GM18873 (cell line): ENCODE measurements around the gene ATP6V0E2.
A peak's percentile ranks its signal among the peaks of the same experiment; 100 is the strongest.

Source experiments
- ATAC-seq: cut with Tn5 transposase; IDR thresholded peaks from one replicate; pipeline ENCODE4 v1.9.1; 2021; ENCODE audit warnings: mild to moderate bottlenecking, moderate library complexity, moderate number of reproducible peaks; ENCODE audit not compliant: unreplicated experiment, low FRiP score

Gene ATP6V0E2

DNA sequence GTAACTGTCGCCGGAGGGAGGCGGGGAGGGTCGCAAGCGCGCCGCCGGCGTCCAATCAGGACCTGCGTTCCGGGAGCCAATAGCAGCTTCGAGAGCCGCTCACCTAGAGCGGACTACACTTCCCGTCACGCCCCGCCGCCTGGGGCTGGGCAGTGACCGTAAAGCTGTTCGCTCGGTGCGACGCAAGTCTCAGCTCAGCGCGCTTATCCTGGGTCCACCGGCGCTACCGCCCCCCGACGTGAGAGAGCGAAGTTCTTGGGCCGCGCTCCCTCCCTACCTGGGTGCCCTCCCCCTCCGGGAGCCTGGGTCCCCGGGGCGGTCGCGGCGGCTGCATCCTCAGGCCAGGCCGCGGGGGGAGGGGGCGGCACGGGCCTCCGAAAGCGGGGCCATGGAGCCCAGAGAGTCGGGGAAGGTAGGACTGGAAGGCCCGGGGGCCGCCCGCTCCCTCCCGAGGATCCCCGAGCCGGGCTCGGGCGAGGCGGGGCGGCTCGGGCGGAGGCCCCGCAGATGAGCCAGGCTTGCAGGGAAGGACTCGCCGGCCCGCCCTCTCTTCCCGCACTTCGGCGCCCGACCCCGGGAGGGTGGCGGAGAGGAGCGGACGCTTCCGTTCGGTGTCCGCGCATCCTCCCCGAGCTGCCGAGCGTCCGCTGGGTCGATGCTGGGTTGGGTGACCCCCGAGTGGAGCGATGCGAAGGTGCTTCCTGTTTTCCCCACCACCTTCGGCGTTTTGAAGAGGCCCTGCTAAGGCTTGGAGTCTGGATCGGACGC is 35.4 kb upstream of the ATP6V0E2 start, which contains the start of gene ZNF862:
ZNF862 (plus strand) TSS at position 152 of the 768 bp plus-strand sequence; CDS start at position 389, 237 bp downstream.
- ATAC-seq, result peak; percentile 98

- ATAC-seq, result no peak
Observed at GRCh38 chr7:149838992-149839408, 34.8 kb upstream of the ATP6V0E2 start.

- ATAC-seq, result no peak
Observed at GRCh38 chr7:149839933-149840332, 33.8 kb upstream of the ATP6V0E2 start.

DNA sequence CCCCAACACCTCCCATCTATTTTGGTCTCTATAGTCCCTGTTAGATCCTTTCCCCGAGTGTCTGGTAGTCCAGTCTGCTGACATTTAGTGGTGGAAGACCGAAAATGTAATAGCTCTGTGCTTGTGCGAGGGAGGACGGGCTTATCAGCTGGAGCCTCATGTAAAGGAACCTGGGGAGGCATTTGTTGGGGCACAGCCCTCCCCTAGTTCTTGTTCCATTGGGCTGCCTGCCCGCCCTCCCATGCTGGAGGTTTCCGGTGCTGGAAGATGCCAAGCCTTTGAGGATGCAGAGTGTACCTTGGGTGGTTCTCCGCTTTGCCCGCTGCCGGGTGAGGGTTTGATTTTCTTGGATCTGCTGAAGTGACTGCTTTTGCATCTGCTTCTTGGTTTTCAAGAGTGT is 30.2 kb upstream of the ATP6V0E2 start:
- ATAC-seq, result no peak

DNA sequence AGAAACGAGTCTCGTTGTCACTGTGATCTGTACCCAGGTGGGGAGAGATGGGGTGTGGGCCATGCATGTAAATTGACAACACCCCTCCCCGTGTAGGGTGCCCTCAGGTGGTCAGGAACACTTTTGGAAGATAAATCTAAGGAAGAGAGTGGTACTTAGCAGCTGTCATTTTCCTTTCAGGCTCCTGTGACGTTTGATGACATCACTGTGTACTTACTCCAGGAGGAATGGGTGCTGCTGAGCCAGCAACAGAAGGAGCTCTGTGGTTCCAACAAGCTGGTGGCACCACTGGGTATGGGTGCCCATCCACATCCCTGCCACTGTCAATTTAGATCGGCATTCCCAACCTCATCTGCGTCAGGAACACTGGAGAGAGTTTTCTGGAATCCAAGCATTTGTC is 29.3 kb upstream of the ATP6V0E2 start:
- ATAC-seq, result no peak

GRCh38 chr7:149845257-149845980 is 28.4 kb upstream of the ATP6V0E2 start:
- no peak for ATAC-seq

DNA sequence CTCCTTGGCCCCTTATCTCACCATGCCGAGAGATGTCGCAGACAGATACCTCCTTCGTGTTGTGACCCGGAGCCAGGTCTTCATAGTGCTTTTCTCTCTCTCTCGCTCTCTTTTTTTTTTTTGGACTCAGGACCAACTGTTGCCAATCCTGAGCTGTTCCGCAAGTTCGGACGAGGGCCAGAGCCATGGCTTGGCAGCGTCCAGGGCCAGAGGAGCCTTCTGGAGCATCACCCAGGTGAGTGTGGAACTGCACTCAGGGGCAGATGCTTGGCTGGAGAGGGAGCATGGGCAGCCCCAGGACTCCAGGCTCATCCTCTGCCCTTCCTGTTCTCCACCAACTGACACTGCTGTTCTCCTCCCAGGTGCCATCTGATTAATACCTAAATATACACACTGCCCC is 27.7 kb upstream of the ATP6V0E2 start:
- no peak for ATAC-seq

DNA sequence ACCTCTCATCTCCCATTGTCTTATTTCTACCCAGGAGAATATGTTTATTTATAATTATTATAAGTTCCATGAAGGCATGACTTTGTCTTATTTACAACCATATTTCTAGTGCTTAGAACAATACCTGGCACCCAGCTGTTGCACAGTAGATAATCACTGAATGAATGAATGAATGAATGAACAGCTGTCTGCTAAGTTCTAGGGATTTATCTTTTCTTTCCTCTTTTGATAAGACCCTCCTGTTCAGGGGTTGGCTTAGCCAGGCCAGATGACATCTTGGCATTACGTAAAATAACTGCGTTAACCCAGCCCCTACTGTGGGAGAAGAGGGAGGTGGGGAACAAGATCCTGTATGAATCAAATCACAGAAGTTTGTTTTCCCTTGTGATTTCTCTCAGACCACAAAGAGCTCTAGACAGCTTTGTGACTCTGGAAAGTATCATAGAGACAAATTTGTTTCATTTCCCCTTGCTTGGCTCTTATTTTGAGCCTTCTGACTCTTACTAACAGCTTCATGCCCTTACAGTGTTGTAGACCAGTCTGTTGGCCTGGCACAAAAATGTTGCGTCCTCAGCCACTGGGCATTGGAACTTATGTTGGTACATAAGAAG is 27.2 kb upstream of the ATP6V0E2 start:
- ATAC-seq, result peak; percentile 53

DNA sequence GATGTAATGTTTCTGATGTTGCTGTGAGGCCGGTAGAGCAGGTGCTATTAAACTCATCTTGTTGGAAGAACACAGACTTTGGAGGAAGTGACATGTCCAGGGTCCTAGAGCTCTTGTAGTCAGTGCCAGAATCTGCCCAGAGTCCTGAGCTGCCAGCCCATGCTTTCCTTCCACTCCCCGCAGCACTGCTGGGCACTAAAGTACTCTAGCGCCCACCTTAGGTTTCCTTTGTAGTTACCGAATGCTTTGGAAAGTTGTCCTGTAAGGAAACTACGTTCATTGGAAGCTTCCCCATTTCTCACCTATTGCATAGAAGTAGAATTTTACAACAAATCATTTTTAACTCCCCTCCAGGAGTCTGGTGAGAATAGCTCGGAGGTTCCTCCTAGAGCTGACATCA is 24.6 kb upstream of the ATP6V0E2 start:
- ATAC-seq, result no peak

GRCh38 chr7:149850007-149850594 is 23.7 kb upstream of the ATP6V0E2 start:
- no peak for ATAC-seq

DNA sequence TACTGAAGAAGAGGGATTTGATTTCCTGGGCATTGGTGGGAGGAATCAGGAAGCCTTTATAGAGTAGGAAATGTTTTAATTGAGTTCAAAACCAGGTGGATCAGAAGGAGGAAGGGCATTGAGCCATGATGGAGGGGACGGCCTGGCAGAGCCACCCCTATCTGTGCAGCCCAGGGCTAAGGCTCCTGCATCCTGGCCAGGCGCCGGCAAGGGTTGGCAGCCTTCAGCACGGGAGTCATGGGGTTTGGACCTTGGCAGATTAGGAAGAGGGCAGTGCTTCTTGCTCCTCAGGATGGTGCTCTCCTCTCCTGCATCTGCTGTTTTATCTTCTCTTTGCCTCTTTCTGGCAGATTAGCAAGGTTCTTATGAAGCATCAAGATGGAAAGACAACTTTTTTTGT is 23.1 kb upstream of the ATP6V0E2 start:
- no peak for ATAC-seq

- no peak for ATAC-seq
Observed at GRCh38 chr7:149851449-149851848, 22.3 kb upstream of the ATP6V0E2 start.

DNA sequence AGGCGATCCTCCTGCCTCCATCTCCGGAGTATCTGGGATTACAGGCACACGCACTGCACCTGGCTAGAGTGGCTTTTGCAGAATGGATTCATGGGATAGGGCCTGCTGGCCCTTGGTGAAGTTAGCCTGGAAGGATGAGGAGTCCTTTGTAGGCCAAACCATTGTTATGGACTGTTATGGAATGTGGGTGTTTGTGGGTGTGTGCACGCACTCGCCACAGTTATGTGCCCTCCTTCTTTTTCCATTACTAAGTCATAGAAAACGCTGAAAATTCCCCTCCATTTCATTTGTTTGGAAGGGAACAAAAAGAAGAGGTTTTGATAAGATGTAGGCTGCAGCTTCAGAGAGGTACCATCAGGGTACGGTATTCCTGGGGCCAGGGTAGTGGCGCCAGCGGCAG is 20.6 kb upstream of the ATP6V0E2 start:
- no peak for ATAC-seq

DNA sequence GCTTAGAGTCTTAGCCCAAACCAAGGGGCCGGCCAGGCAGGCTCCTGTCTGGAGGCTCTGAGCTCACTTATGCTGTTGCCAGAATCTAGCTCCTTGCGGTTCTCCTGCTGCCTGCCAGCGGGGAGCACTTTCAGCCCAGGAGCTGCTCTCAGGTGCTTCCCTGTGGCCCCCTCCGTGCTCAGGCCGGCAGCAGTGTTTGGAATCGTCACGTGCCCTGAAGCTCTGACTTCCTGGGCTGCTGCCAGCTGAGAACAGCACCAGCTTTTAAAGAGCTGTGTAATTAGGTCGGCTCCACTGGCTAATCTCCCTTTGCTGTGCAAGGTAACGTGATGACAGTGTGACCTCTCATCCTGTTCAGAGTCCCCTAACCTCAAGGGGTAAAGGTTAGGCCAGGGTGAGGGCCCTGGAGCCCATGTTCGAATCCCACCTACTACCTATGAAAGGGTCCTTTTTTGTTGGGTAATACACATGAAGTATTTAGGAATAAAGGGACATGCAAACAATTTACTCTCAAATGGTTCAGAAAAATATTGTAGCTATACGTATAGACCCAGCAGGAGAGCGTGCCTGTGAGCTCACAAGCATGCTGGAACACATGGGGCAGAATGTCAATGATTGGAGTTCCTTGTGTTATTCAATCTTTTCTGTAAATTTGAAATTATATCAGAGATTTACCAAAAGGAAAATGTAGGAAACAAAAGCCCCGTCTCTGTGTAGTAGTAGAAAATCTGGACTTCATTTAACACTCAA is 19.0 kb upstream of the ATP6V0E2 start:
- ATAC-seq, result no peak

DNA sequence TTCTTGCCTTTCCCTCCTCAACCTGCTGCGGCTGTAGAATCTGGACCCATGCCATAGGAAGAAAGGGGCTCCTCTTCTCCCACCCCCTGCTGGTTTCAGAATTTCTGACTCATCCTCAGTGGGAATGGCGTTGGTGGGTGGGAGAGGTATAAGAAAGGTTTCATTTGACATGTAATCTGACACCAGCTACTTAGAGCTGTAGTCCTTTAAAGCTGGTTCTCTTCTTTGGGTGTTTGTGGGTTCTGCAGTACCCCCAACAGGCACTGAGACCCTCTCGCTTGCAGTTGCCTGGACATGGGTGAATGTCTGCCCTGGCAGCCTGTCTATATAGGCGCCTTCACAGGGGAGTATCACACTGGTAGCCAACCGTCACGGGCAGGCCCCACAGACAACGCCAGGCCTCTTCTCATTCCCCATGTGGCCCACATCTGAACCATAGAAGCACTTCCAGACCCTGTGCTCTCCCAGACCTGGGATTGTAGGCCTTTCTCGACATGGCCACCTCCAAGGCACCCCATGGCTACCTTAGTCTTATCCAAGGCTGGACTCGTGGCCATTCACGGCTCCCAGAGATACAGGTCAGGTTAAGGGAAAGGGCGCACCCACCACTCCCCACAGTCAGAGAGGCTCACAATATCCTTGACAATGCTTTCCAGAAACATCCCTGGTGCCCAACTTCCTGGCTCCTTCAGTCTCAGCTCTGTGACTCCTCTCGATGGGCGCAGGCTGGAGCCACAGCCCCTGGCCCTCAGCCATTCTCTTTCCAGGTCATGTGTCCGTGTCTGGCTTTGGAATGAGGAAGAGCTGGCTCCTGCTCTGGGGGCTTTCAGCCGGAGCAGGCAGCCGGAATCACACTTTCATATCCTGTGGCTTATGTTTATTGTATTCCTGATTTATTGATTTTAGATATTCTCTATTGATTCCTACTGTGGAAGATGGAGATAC is 18.1 kb upstream of the ATP6V0E2 start:
- no peak for ATAC-seq

GRCh38 chr7:149856583-149856982 is 17.2 kb upstream of the ATP6V0E2 start:
- ATAC-seq, result no peak

- no peak for ATAC-seq
Observed at GRCh38 chr7:149859369-149859768, 14.4 kb upstream of the ATP6V0E2 start.

- no peak for ATAC-seq
Observed at GRCh38 chr7:149859876-149860275, 13.9 kb upstream of the ATP6V0E2 start.
